ENCODE measurements around the gene PDS5B. TPM values are rescaled to one million over a fixed set of nuclear protein-coding genes. Genes with fewer than 3 reads are reported as not detected.

Gene PDS5B
- total RNA-seq, 1 donor from 2014 or later = 55.9 TPM

- Mint-ChIP-seq H3K27me3 (ENCODE audit: insufficient read depth, low read depth) (no peaks in the 10 kb centered on the region), H3K9me3 (peaks cover 5% of the 10 kb centered on the region), H3K4me1 (no peaks in the 10 kb centered on the region), H3K4me3 (no peak overlapping the region), H3K36me3 (peaks cover 24% of the 10 kb centered on the region), H3K27ac (no peak overlapping the region)
- Histone ChIP-seq H3K4me1 (no peaks in the 10 kb centered on the region), H2AFZ (replicated peaks) (no peak overlapping the region), H3K9ac (no peak overlapping the region), H4K20me1 (ENCODE audit: low read depth) (no peaks in the 10 kb centered on the region), H3K4me2 (no peak overlapping the region), H3K36me3 (peaks cover 4% of the 10 kb centered on the region), H3F3A (ENCODE audit: low read depth) (no peaks in the 10 kb centered on the region), H3K4me3 (no peak overlapping the region), H3K9me3 (ENCODE audit: low read depth) (no peaks in the 10 kb centered on the region), H3K79me2 (ENCODE audit: low read depth) (no peaks in the 10 kb centered on the region), H3K27ac (no peak overlapping the region), H3K27me3 (no peaks in the 10 kb centered on the region)
- TF ChIP-seq CTCF (IDR thresholded peaks at IDR 0.05) (no peak), EZH2 (IDR thresholded peaks at IDR 0.05) (no peak), EZH2phosphoT487 (IDR thresholded peaks at IDR 0.05) (no peak)
- DNase-seq (ENCODE audit: low spot score) = no peak
Measured at GRCh38 chr13:32781906-32782305, 195.7 kb downstream of the PDS5B start.

- no peak overlapping the region for H3K4me3 ChIP-seq
- no peak for TF ChIP-seq CTCF (IDR thresholded peaks at IDR 0.05)
- H3K4me2 ChIP-seq = no peak overlapping the region
Measured at GRCh38 chr13:32783067-32783466, 196.8 kb downstream of the PDS5B start.

GRCh38 chr13:32790731-32791130 lies 204.5 kb downstream of the PDS5B start:
- Mint-ChIP-seq H3K36me3 (peaks cover 9% of the 10 kb centered on the region), H3K27ac (no peak overlapping the region), H3K9me3 (no peaks in the 10 kb centered on the region), H3K4me1 (no peaks in the 10 kb centered on the region), H3K27me3 (ENCODE audit: insufficient read depth, low read depth) (no peaks in the 10 kb centered on the region), H3K4me3 (no peak overlapping the region)
- Histone ChIP-seq H3K4me2 (no peak overlapping the region), H3K9me3 (ENCODE audit: low read depth) (no peaks in the 10 kb centered on the region), H3K27me3 (no peaks in the 10 kb centered on the region), H3K9ac (no peak overlapping the region), H3K4me1 (no peaks in the 10 kb centered on the region), H4K20me1 (ENCODE audit: low read depth) (no peaks in the 10 kb centered on the region), H2AFZ (replicated peaks) (no peak overlapping the region), H3K79me2 (ENCODE audit: low read depth) (no peaks in the 10 kb centered on the region), H3K27ac (no peak overlapping the region), H3K36me3 (no peaks in the 10 kb centered on the region), H3K4me3 (no peak overlapping the region), H3F3A (ENCODE audit: low read depth) (no peaks in the 10 kb centered on the region)
- TF ChIP-seq EZH2phosphoT487 (IDR thresholded peaks at IDR 0.05) = no peak
- no peak for TF ChIP-seq EZH2 (IDR thresholded peaks at IDR 0.05)
- no peak for TF ChIP-seq CTCF (IDR thresholded peaks at IDR 0.05)
- peak; percentile 12 for DNase-seq (ENCODE audit: low spot score)

More at GRCh38 chr13:32783067-32783466, 196.8 kb downstream of the PDS5B start:
- H3K27ac ChIP-seq = no peak overlapping the region
- no peaks in the 10 kb centered on the region for H3F3A ChIP-seq (ENCODE audit: low read depth)
- Mint-ChIP-seq H3K27me3 (ENCODE audit: insufficient read depth, low read depth) (no peaks in the 10 kb centered on the region), H3K4me1 (no peaks in the 10 kb centered on the region), H3K36me3 (peaks cover 24% of the 10 kb centered on the region), H3K27ac (no peak overlapping the region), H3K4me3 (no peak overlapping the region), H3K9me3 (peaks cover 5% of the 10 kb centered on the region)
- no peaks in the 10 kb centered on the region for H3K27me3 ChIP-seq
- H2AFZ ChIP-seq (replicated peaks) = no peak overlapping the region
- no peak for DNase-seq (ENCODE audit: low spot score)
- H3K9me3 ChIP-seq (ENCODE audit: low read depth) = no peaks in the 10 kb centered on the region
- H3K79me2 ChIP-seq (ENCODE audit: low read depth) = no peaks in the 10 kb centered on the region
- peaks cover 4% of the 10 kb centered on the region for H3K36me3 ChIP-seq
- no peaks in the 10 kb centered on the region for H4K20me1 ChIP-seq (ENCODE audit: low read depth)
- no peak overlapping the region for H3K9ac ChIP-seq
- no peaks in the 10 kb centered on the region for H3K4me1 ChIP-seq
